Tibial nerve (tissue), 4 donors: Measurements from ENCODE around the gene UTP15. TPM values are rescaled to one million over a fixed set of nuclear protein-coding genes. Genes with fewer than 3 reads are reported as not detected.

Source experiments
- DNase-seq, 2 donors: peaks; one replicate each; pipeline ENCODE4 v3.0.0-alpha.2; 2019; ENCODE audit warnings: low spot score in 2 of 2
- H3K27ac ChIP-seq, 4 donors: fragments of 200-600 bp; sonication (generic) in 3 of 4; one replicate each; pipeline ENCODE4 v1.5.1; 2017 to 2019; ENCODE audit warnings: mild to moderate bottlenecking in 1 of 4
- H3K27me3 ChIP-seq, 2 donors: fragments of 200-600 bp; sonication (generic) in 1 of 2; one replicate each; pipeline versions ENCODE4 v1.5.1 to v1.6.0; 2017 to 2019
- H3K36me3 ChIP-seq, 3 donors: fragments of 200-600 bp; sonication (generic); one replicate each; pipeline ENCODE4 v1.5.1; 2018 to 2019
- H3K4me1 ChIP-seq, 4 donors: fragments of 200-600 bp; sonication (generic) in 3 of 4; one replicate each; pipeline ENCODE4 v1.5.1; 2017 to 2019
- H3K4me3 ChIP-seq, 4 donors: fragments of 200-600 bp; sonication (generic) in 3 of 4; one replicate each; pipeline ENCODE4 v1.5.1; 2017 to 2019; ENCODE audit warnings: mild to moderate bottlenecking in 1 of 4, moderate library complexity in 1 of 4
- H3K9me3 ChIP-seq, 4 donors: fragments of 200-600 bp; sonication (generic) in 3 of 4; one replicate each; pipeline ENCODE4 v1.5.1; 2017 to 2019
- CTCF ChIP-seq, 5 experiments: fragments of 200-600 bp in 3 of 5; fragments of 450-650 bp in 2 of 5; sonication (generic) in 3 of 5; IDR thresholded peaks; one replicate each; pipeline ENCODE4 v1.5.1; 2016 to 2019; ENCODE audit warnings: antibody characterized with exemption in 5 of 5, mild to moderate bottlenecking in 3 of 5, moderate library complexity in 2 of 5
- EP300 ChIP-seq, 2 donors: sonication (generic); formaldehyde crosslinking; IDR thresholded peaks; one replicate each; pipeline ENCODE4 v1.6.1; 2017; ENCODE audit warnings: antibody characterized with exemption in 2 of 2, mild to moderate bottlenecking in 1 of 2
- POLR2A ChIP-seq, 2 donors: fragments of 450-650 bp; IDR thresholded peaks; one replicate each; pipeline ENCODE4 v1.6.1; 2017; ENCODE audit warnings: antibody characterized with exemption in 2 of 2, mild to moderate bottlenecking in 2 of 2, moderate library complexity in 2 of 2
- WGBS, 2 donors: methylation state at CpG; one replicate each; pipeline ENCODE4 v1.1.5; 2018; 5-methylcytosine and 5-hydroxymethylcytosine counted together
- total RNA-seq, 4 donors: library from RNA; depleted of rRNA; stranded (reverse); fragments of >200 nt; gene quantifications; one replicate each; pipeline ENCODE4 v1.1.0, GENCODE V29; 2016

The UTP15 gene
- total RNA-seq, 4 donors from 2014 or later, result 8.4 to 30.6 (median 18.6) TPM

- WGBS, 2 donors, result 66 to 69% methylated on average over 3 of the region's 3 CpGs
- DNase-seq, result no peak
- H3K4me1 ChIP-seq, result no peaks in the 10 kb centered on the region
- no peaks in the 10 kb centered on the region for H3K36me3 ChIP-seq
- no peaks in the 10 kb centered on the region for H3K9me3 ChIP-seq
- no peak overlapping the region for H3K4me3 ChIP-seq
- TF ChIP-seq EP300 (IDR thresholded peaks at IDR 0.05) (no peak), POLR2A (IDR thresholded peaks at IDR 0.05) (no peak), CTCF (IDR thresholded peaks at IDR 0.05) (no peak)
- no peak overlapping the region for H3K27ac ChIP-seq
- no peaks in the 10 kb centered on the region for H3K27me3 ChIP-seq
Observed at GRCh38 chr5:73525606-73526203, 39.8 kb upstream of the UTP15 start.

GRCh38 chr5:73528248-73528647 is 37.3 kb upstream of the UTP15 start:
- WGBS, 2 donors, result 27 to 32% methylated on average over 3 of the region's 3 CpGs
- Histone ChIP-seq H3K36me3 (no peaks in the 10 kb centered on the region), H3K27ac (no peak overlapping the region), H3K4me1 (no peaks in the 10 kb centered on the region), H3K9me3 (no peaks in the 10 kb centered on the region), H3K4me3 (no peak overlapping the region), H3K27me3 (no peaks in the 10 kb centered on the region)
- no peak for DNase-seq
- TF ChIP-seq EP300 (IDR thresholded peaks at IDR 0.05) (no peak), POLR2A (IDR thresholded peaks at IDR 0.05) (no peak), CTCF (IDR thresholded peaks at IDR 0.05) (no peak)

- Histone ChIP-seq H3K27ac (no peak overlapping the region), H3K4me3 (no peak overlapping the region), H3K27me3 (no peaks in the 10 kb centered on the region), H3K9me3 (no peaks in the 10 kb centered on the region), H3K4me1 (no peaks in the 10 kb centered on the region), H3K36me3 (no peaks in the 10 kb centered on the region)
- DNase-seq, result no peak
- WGBS, 2 donors, result 84 to 90% methylated on average over 1 of the region's 1 CpG
- TF ChIP-seq POLR2A (IDR thresholded peaks at IDR 0.05) (no peak), EP300 (IDR thresholded peaks at IDR 0.05) (no peak), CTCF (IDR thresholded peaks at IDR 0.05) (no peak)
Observed at GRCh38 chr5:73529081-73529480, 36.5 kb upstream of the UTP15 start.

GRCh38 chr5:73531356-73531755 is 34.2 kb upstream of the UTP15 start:
- Histone ChIP-seq H3K4me1 (no peaks in the 10 kb centered on the region), H3K9me3 (no peaks in the 10 kb centered on the region), H3K27ac (no peak overlapping the region), H3K36me3 (no peaks in the 10 kb centered on the region), H3K4me3 (no peak overlapping the region), H3K27me3 (no peaks in the 10 kb centered on the region)
- TF ChIP-seq EP300 (IDR thresholded peaks at IDR 0.05) (no peak), POLR2A (IDR thresholded peaks at IDR 0.05) (no peak), CTCF (IDR thresholded peaks at IDR 0.05) (no peak)
- WGBS, 2 donors, result 93 to 100% methylated on average over 1 of the region's 1 CpG
- DNase-seq, result no peak

- no peaks in the 10 kb centered on the region for H3K27me3 ChIP-seq
- no peak for TF ChIP-seq EP300 (IDR thresholded peaks at IDR 0.05)
- no peak for TF ChIP-seq CTCF (IDR thresholded peaks at IDR 0.05)
- no peak for TF ChIP-seq POLR2A (IDR thresholded peaks at IDR 0.05)
- WGBS, 2 donors, result 79% methylated on average over 5 of the region's 5 CpGs
- no peak overlapping the region for H3K27ac ChIP-seq
- H3K4me3 ChIP-seq, result no peak overlapping the region
- H3K4me1 ChIP-seq, result peaks cover 0 to 3% (median 0%) of the 10 kb centered on the region in 4 donors
- no peak for DNase-seq
- no peaks in the 10 kb centered on the region for H3K36me3 ChIP-seq
- no peaks in the 10 kb centered on the region for H3K9me3 ChIP-seq
Observed at GRCh38 chr5:73532195-73532594, 33.3 kb upstream of the UTP15 start.
